GM18951 (cell line): ENCODE data around the gene RYR1.
"Not testable (repeated sequence)": the region's sequence is repeated elsewhere in the genome, so short reads cannot be mapped to it uniquely, and the experiment has no call there.

Source experiments
- POLR2A ChIP-seq: IDR thresholded peaks from 4 replicates; pipeline ENCODE4 v1.6.1; 2011; ENCODE audit warnings: mild to moderate bottlenecking; ENCODE audit not compliant: insufficient read length, insufficient read depth; ENCODE audit errors: extremely low read depth
- in situ Hi-C: fragments of 300-500 bp; cut with MboI; formaldehyde crosslinking; loops from one replicate; pipeline ENCODE4 v1.12.0; 2022; ENCODE audit warnings: low sequenced_read_pairs, mixed read lengths, inconsistent platforms; ENCODE audit not compliant: unreplicated experiment

RYR1 gene

GRCh38 chr19:38411041-38411712 is 22.3 kb upstream of the RYR1 start:
- TF ChIP-seq POLR2A = no peak
- in situ Hi-C loops = no loop called here

GRCh38 chr19:38411898-38412297 is 21.6 kb upstream of the RYR1 start:
- in situ Hi-C loops = not testable (repeated sequence)

GRCh38 chr19:38412491-38412890 is 21.0 kb upstream of the RYR1 start:
- no peak for TF ChIP-seq POLR2A
- in situ Hi-C loops = no loop called here

- in situ Hi-C loops = no loop called here
- TF ChIP-seq POLR2A = no peak
These were observed 20.5 kb upstream of the RYR1 start for GRCh38 chr19:38412961-38413360.

GRCh38 chr19:38413416-38413815 is 20.1 kb upstream of the RYR1 start:
- in situ Hi-C loops = no loop called here

GRCh38 chr19:38417146-38417543 is 16.3 kb upstream of the RYR1 start:
- in situ Hi-C loops = no loop called here
- TF ChIP-seq POLR2A = no peak

More at GRCh38 chr19:38413416-38413815, 20.1 kb upstream of the RYR1 start:
- no peak for TF ChIP-seq POLR2A

- in situ Hi-C loops = no loop called here
- TF ChIP-seq POLR2A = no peak
These were observed 15.7 kb upstream of the RYR1 start for GRCh38 chr19:38417544-38418506.

- in situ Hi-C loops = no loop called here
- no peak for TF ChIP-seq POLR2A
These were observed 12.6 kb upstream of the RYR1 start for GRCh38 chr19:38420935-38421334.

- no peak for TF ChIP-seq POLR2A
- in situ Hi-C loops = no loop called here
These were observed 11.6 kb upstream of the RYR1 start for GRCh38 chr19:38421856-38422255.

- no peak for TF ChIP-seq POLR2A
- in situ Hi-C loops = no loop called here
These were observed 11.1 kb upstream of the RYR1 start for GRCh38 chr19:38422438-38422837.

- in situ Hi-C loops = no loop called here
These were observed 9.2 kb upstream of the RYR1 start for GRCh38 chr19:38424272-38424671.

GRCh38 chr19:38425222-38425809 is 8.2 kb upstream of the RYR1 start:
- in situ Hi-C loops = no loop called here

More at GRCh38 chr19:38424272-38424671, 9.2 kb upstream of the RYR1 start:
- TF ChIP-seq POLR2A = no peak

GRCh38 chr19:38425810-38426466 is 7.6 kb upstream of the RYR1 start, which contains the start of gene RASGRP4:
Gene RASGRP4 (minus strand): TSS chr19:38426219. CDS start chr19:38426091, 128 bp downstream.
- in situ Hi-C loops = no loop called here
- no peak for TF ChIP-seq POLR2A

More at GRCh38 chr19:38425222-38425809, 8.2 kb upstream of the RYR1 start:
- no peak for TF ChIP-seq POLR2A

GRCh38 chr19:38427035-38427677 is 6.3 kb upstream of the RYR1 start:
- in situ Hi-C loops = not testable (repeated sequence)
